SK-N-SH (cell line): ENCODE results near the gene SP100. TPM values are rescaled to one million over a fixed set of nuclear protein-coding genes. Genes with fewer than 3 reads are reported as not detected.

Source experiments
- CTCF ChIA-PET: fragments of 300-600, 350-600 bp; formaldehyde crosslinking; extraction: SDS; loops from one replicate; lab custom pipeline; 2021; lab: Yijun Ruan, JAX
- POLR2A ChIA-PET: fragments of 350-600 bp; sonication (Branson Sonifier 250); formaldehyde crosslinking; extraction: SDS; loops from one replicate; lab custom pipeline; 2020; ENCODE audit warnings: antibody characterized with exemption, inconsistent platforms; lab: Yijun Ruan, JAX
- DNase-seq: peaks from one replicate; pipeline ENCODE4 v3.0.0; 2012
- H2AFZ ChIP-seq: fragments of 200-600 bp; sonication (generic); 2 replicates; pipeline ENCODE4 v1.8.1; 2016; ENCODE audit warnings: antibody characterized with exemption, mild to moderate bottlenecking, low read depth
- H3F3A ChIP-seq: fragments of 200-600 bp; sonication (generic); replicated peaks from 2 replicates; pipeline ENCODE3; 2016; ENCODE audit warnings: antibody characterized with exemption, mild to moderate bottlenecking; ENCODE audit not compliant: insufficient read depth
- H3K27ac ChIP-seq, 2 experiments: fragments of 200-500 bp in 1 of 2; fragments of 200-600 bp in 1 of 2; sonication (Bioruptor generic) in 1 of 2; sonication (generic), shearing (Covaris generic) in 1 of 2; 2 replicates each; pipeline versions ENCODE4 v1.5.1 to v1.6.1; 2014 to 2016; ENCODE audit warnings: low read depth in 2 of 2, inconsistent platforms in 1 of 2, low read length in 1 of 2, mild to moderate bottlenecking in 1 of 2, mixed read lengths in 1 of 2
- H3K27me3 ChIP-seq: fragments of 200-600 bp; sonication (generic), shearing (Covaris generic); 2 replicates; pipeline ENCODE4 v1.6.1; 2016; ENCODE audit warnings: mixed run types; ENCODE audit not compliant: insufficient read depth
- H3K36me3 ChIP-seq, 2 experiments: fragments of 200-500 bp in 1 of 2; fragments of 200-600 bp in 1 of 2; sonication (Bioruptor generic) in 1 of 2; sonication (generic) in 1 of 2; replicated peaks in 1 of 2; 2 replicates each; pipeline versions ENCODE3 to v1.5.1; 2014 to 2016; ENCODE audit warnings: low read length in 1 of 2, mild to moderate bottlenecking in 1 of 2; ENCODE audit not compliant: insufficient read depth in 2 of 2, control insufficient read depth in 1 of 2
- H3K4me1 ChIP-seq, 2 experiments: fragments of 200-500 bp in 1 of 2; fragments of 200-600 bp in 1 of 2; sonication (Bioruptor generic) in 1 of 2; sonication (generic), shearing (Covaris generic) in 1 of 2; 2 replicates each; pipeline versions ENCODE4 v1.5.1 to v1.6.1; 2014 to 2016; ENCODE audit warnings: low read depth in 1 of 2, low read length in 1 of 2, mixed run types in 1 of 2; ENCODE audit not compliant: insufficient read depth in 2 of 2, control insufficient read depth in 1 of 2
- H3K4me2 ChIP-seq: fragments of 200-600 bp; sonication (generic), shearing (Covaris generic); 2 replicates; pipeline ENCODE4 v1.6.1; 2017; ENCODE audit warnings: mixed run types
- H3K4me3 ChIP-seq, 2 experiments: fragments of 200-500 bp in 1 of 2; fragments of 200-600 bp in 1 of 2; sonication (Bioruptor generic) in 1 of 2; sonication (generic), shearing (Covaris generic) in 1 of 2; 2 replicates each; pipeline versions ENCODE4 v1.5.1 to v1.8.1; 2014 to 2016; ENCODE audit warnings: low read depth in 2 of 2, inconsistent platforms in 1 of 2, low read length in 1 of 2, mild to moderate bottlenecking in 1 of 2, mixed read lengths in 1 of 2, moderate library complexity in 1 of 2
- H3K79me2 ChIP-seq: fragments of 200-600 bp; sonication (generic); 2 replicates; pipeline ENCODE4 v1.8.1; 2017; ENCODE audit warnings: mild to moderate bottlenecking; ENCODE audit not compliant: insufficient read depth
- H3K9ac ChIP-seq: fragments of 200-600 bp; sonication (generic); 2 replicates; pipeline ENCODE4 v1.6.1; 2017; ENCODE audit warnings: mixed run types
- H3K9me2 ChIP-seq: fragments of 200-600 bp; sonication (generic); 2 replicates; pipeline ENCODE4 v1.6.1; 2017; ENCODE audit warnings: mixed run types
- H3K9me3 ChIP-seq: fragments of 200-600 bp; sonication (generic); 2 replicates; pipeline ENCODE4 v1.6.1; 2017; ENCODE audit warnings: mixed run types, mild to moderate bottlenecking, moderate library complexity
- H4K20me1 ChIP-seq: fragments of 200-600 bp; sonication (generic); 2 replicates; pipeline ENCODE4 v1.6.1; 2017; ENCODE audit warnings: mild to moderate bottlenecking, mixed run types; ENCODE audit not compliant: insufficient read depth
- CHD2 ChIP-seq: fragments of 150-350 bp; IDR thresholded peaks from 2 replicates; pipeline ENCODE4 v1.6.1; 2018; ENCODE audit warnings: low read length; ENCODE audit not compliant: partially characterized antibody
- EP300 ChIP-seq, 2 experiments: IDR thresholded peaks; 2 replicates each; pipeline versions ENCODE4 v1.4.0 to v1.6.1; 2012; ENCODE audit warnings: borderline replicate concordance in 1 of 2, low read depth in 1 of 2, low read length in 1 of 2
- FOXM1 ChIP-seq: IDR thresholded peaks from 2 replicates; pipeline ENCODE4 v1.4.0; 2012; ENCODE audit warnings: low read depth, mild to moderate bottlenecking
- JUND ChIP-seq: IDR thresholded peaks from 2 replicates; pipeline ENCODE4 v1.4.0; 2012
- MEF2A ChIP-seq: IDR thresholded peaks from 2 replicates; pipeline ENCODE4 v1.4.0; 2012; ENCODE audit warnings: low read depth, borderline replicate concordance
- NRF1 ChIP-seq: IDR thresholded peaks from 2 replicates; pipeline ENCODE4 v1.6.1; 2012; ENCODE audit warnings: low read depth, mild to moderate bottlenecking, low read length
- POLR2AphosphoS5 ChIP-seq: IDR thresholded peaks from 2 replicates; pipeline ENCODE4 v1.6.1; 2012; ENCODE audit warnings: low read depth, low read length
- TEAD4 ChIP-seq: IDR thresholded peaks from 2 replicates; pipeline ENCODE4 v1.4.0; 2012; ENCODE audit warnings: mild to moderate bottlenecking, borderline replicate concordance; ENCODE audit not compliant: insufficient read depth
- WGBS: methylation state at CpG from one replicate; pipeline ENCODE4 v1.1.6; 2017; ENCODE audit warnings: low lambda C conversion rate; 5-methylcytosine and 5-hydroxymethylcytosine counted together
- polyA plus RNA-seq, 3 experiments: library from polyadenylated mRNA; depleted of rRNA; stranded (reverse); fragments of >200 nt; gene quantifications; 2 replicates each; pipeline ENCODE4 v1.2.3, GENCODE V29; 2012
- TF ChIP-seq, protein P1 (sequence below): fragments of 150-350 bp; IDR thresholded peaks from 2 replicates; pipeline ENCODE4 v1.6.1; 2016; ENCODE audit warnings: mild to moderate bottlenecking, low read depth, low read length

SP100 gene
- polyA plus RNA-seq, 1 of the 3 experiments (the other 2 are of a cell fraction) = 38.1 TPM

DNA sequence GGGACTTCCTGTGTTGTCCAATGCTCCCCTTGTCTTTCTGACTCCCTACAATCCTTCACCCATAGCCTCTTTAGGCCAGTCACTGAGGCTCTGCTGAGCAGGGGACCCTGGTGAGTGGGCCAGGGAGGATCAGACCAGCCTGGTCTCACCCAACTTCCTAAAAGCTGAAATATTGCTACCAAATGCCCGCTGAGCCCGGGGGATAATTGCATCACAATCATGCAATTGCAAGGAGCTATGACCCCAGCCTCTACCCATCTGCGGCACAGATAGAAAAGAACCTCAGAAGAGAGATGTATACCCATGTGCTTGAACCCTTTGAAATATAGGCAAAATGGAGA, 3.7 kb upstream of the SP100 start:
- Histone ChIP-seq H3K27ac (peak overlapping the region in 1 of 2 experiments; percentile 89; a peak in 2 of 4 replicates), H3K9me2 (no peaks in the 10 kb centered on the region), H3K79me2 (peaks cover 13% of the 10 kb centered on the region), H3K27me3 (no peaks in the 10 kb centered on the region), H3K9ac (peak overlapping the region; percentile 87), H3K4me1 (peaks cover 12 to 13% of the 10 kb centered on the region in 2 experiments), H3K4me3 (peak overlapping the region; percentile 60 to 76), H3F3A (peaks cover 13% of the 10 kb centered on the region), H3K36me3 (no peaks in the 10 kb centered on the region)
- POLR2A ChIA-PET = no interaction called here
- CTCF ChIA-PET = no interaction called here
- no peak for TF ChIP-seq MEF2A
- TF ChIP-seq, protein P1, sequence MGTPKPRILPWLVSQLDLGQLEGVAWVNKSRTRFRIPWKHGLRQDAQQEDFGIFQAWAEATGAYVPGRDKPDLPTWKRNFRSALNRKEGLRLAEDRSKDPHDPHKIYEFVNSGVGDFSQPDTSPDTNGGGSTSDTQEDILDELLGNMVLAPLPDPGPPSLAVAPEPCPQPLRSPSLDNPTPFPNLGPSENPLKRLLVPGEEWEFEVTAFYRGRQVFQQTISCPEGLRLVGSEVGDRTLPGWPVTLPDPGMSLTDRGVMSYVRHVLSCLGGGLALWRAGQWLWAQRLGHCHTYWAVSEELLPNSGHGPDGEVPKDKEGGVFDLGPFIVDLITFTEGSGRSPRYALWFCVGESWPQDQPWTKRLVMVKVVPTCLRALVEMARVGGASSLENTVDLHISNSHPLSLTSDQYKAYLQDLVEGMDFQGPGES = no peak
- TF ChIP-seq, all 33 proteins: peak for 0
- Histone ChIP-seq H4K20me1 (no peaks in the 10 kb centered on the region), H3K9me3 (no peaks in the 10 kb centered on the region), H2AFZ (peak overlapping the region; percentile 87), H3K4me2 (peak overlapping the region; percentile 92)
- 65% methylated on average over 3 of the region's 3 CpGs for WGBS
- no peak for DNase-seq

DNA sequence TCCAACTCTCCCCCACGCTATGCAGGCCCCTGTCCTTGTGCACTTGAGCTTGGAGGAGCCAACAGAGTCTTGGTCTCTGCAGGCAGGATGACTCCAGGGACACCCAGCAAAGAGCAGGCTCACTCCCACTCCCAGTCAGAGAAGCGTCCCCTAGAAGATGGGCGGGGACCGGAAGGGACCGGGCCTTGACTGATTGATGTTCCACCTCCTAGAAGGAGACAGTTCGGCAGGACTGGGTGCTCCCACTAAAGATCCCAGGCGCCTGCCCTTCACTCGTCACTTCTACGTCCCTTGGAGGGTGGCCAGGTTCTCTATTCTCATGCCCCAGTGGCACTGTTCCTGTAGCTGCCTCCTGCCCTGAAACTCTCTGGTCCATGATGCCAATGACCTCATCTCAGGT, 3.2 kb upstream of the SP100 start:
- Histone ChIP-seq H3F3A (peaks cover 8% of the 10 kb centered on the region), H3K4me3 (no peak overlapping the region), H3K27ac (no peak overlapping the region), H3K36me3 (no peaks in the 10 kb centered on the region), H3K9me3 (no peaks in the 10 kb centered on the region), H3K79me2 (peaks cover 18% of the 10 kb centered on the region), H2AFZ (peak overlapping the region; percentile 87; the same call in 1 of the 2 replicates), H4K20me1 (no peaks in the 10 kb centered on the region), H3K4me1 (peaks cover 12 to 13% of the 10 kb centered on the region in 2 experiments), H3K4me2 (no peak overlapping the region; the same call in 1 of the 2 replicates), H3K27me3 (no peaks in the 10 kb centered on the region), H3K9me2 (no peaks in the 10 kb centered on the region), H3K9ac (no peak overlapping the region)
- TF ChIP-seq TEAD4 (no peak), FOXM1 (no peak), JUND (no peak), CHD2 (no peak), EP300 (IDR thresholded peaks at IDR 0.05; ENCODE audit: borderline replicate concordance in 1 of 2, low read depth in 1 of 2, low read length in 1 of 2) (no peak), NRF1 (no peak)
- TF ChIP-seq, protein P1 = no peak
- WGBS = 95% methylated on average over 5 of the region's 9 CpGs
- no peak for DNase-seq
- ChIA-PET POLR2A (no interaction called here), CTCF (no interaction called here)

DNA sequence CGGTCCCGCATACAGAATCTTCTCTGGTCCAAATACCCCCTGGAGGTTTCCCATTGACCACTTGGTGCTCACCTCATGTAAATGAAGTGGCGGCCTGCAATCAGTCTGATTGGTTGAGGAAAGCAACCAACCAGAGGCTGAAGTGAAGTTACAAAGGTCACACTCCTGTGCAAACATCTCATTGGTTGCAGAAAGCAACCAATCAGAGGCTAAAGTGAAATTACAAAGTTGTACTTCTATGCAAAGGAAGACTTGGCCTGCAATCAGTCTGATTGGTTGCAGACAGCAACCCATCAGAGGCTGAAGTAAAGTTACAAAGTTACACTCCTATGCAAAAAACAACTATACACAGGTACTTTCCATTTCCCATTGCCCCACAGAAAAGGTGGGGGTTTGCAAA, 2.5 kb upstream of the SP100 start:
- no peak overlapping the region for H3K9ac ChIP-seq
- no peaks in the 10 kb centered on the region for H3K27me3 ChIP-seq
- no peak for TF ChIP-seq POLR2AphosphoS5
- H3K4me1 ChIP-seq = peaks cover 12% of the 10 kb centered on the region in 2 experiments
- DNase-seq = no peak
- no peak overlapping the region for H3K4me2 ChIP-seq
- no peak overlapping the region for H3K4me3 ChIP-seq
- no peak overlapping the region for H3K27ac ChIP-seq
- WGBS = 80% methylated on average over 3 of the region's 3 CpGs
- peaks cover 24% of the 10 kb centered on the region for H3K79me2 ChIP-seq
- no peak overlapping the region for H2AFZ ChIP-seq
- no peaks in the 10 kb centered on the region for H3K9me2 ChIP-seq
- ChIA-PET POLR2A (no interaction called here), CTCF (no interaction called here)
- H4K20me1 ChIP-seq = no peaks in the 10 kb centered on the region
- no peaks in the 10 kb centered on the region for H3K9me3 ChIP-seq
- no peaks in the 10 kb centered on the region for H3K36me3 ChIP-seq
- H3F3A ChIP-seq = peaks cover 1% of the 10 kb centered on the region
